Activated CD8-positive, alpha-beta memory T cell treated with anti-CD3 and anti-CD28 coated beads for 24 hours (primary cell): ENCODE results near the gene LARP4B.

Experiments used
- DNase-seq: peaks from one replicate; pipeline ENCODE4 v3.0.0-alpha.2; 2020

LARP4B gene

DNA sequence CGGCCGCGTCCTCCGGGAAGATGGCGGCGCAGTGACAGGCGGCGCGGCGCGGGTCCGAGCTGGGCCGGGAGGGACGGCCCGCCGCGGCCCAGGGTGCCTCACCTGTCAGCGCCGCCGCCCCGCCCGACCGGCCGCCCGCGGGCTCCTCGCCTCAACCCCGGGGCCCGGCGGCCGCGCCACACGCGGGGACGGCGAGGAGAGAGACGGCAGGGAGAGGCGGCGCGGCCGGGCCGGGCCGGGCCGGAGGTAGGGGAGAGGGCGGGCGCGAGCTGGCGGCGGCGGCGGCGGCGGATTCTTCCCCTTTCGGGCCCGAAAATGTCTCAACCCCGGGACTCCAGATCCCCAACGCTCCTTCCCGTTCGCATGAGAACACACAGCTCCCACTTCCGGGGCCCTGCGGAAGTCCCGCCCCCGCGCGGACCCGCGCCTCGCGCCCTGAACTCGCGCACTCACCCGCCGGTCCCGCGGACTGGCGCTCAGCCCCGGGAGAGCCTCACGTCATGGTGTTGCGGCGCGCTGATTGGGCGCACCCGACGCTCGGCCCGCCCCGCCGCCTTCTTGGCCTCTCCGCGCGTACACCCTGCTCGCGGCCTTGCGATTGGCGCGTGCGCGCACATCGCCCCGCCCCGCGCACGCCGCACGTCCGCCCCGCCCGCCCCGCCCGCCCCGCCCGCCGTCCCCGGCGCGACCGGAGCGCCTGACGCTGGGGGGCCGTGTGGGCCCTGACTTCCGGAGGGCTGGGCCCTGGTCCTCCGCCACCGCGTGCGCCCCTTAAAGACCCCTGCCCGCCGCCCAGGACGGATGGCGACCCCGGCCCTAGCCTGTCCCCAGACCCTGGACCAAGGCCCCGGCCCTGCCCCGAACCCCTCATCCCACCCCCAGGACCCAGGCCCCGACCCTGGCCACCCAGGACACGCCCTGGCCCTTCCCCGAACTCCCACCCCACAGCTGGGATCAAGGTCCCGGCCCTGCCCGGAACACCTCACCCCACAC is at the start of gene LARP4B:
Gene LARP4B, minus strand, starts transcription at position 380 of the 993 bp plus-strand sequence. CDS start 45,984 bp downstream, outside the sequence.
- peak; percentile 98 for DNase-seq

DNA sequence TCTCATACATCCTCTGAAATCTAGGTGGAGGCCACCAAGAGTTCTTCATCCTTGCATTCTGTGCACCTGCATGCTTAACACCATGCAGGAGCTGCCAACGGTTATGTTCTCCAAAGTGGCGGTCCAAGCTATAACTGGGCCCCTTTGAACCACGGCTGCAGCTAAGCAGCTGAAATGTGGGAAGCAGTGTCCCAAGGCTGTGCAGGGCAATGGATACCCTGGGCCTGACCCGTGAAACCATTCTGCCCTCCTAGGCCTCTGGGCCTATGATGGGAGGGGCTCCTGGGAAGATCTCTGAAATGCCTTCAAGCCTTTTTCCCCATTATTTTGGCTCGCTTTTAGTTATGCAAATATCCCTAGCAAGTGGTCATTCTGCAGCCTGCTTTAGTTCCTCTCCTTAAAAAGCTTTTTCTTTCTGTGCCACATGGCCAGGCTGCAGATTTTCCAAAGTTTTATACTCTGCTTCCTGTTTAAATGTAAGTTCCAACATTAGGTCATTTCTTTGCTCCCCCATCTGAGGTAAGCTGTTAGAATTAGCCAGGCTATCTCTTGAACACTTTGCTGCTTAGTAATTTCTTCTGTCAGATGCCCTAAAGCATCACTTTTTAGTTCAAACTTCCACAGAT is 49.1 kb upstream of the LARP4B start:
- no peak for DNase-seq

DNA sequence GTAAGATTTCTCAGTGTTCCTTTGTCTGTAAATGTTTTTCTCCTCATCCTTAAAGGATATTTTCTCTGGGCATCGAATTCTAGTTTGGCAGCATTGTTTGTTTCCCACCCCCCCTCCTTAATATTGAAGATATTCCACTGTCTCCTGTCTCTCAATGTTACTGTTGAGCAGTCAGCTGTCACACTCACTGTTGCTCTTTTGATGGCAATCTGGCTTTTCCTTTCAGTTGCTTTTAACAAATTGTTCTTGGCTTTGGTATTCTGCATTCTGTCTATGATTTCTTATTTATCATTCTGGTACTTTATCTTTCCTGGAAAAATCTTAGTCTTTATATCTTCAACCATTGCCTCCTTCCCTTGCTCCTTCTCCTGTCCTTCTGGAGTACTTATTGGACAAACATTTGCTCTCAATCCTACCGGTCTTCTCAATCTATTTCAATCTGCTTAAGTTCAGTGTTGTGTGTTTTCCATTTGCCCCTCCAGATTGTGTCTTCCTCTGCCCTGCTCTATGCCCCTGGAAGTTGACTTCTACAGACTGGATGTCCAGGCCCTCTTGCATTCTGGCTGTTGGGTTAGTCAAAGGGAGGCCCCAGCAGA is 47.4 kb upstream of the LARP4B start:
- DNase-seq, result no peak

DNA sequence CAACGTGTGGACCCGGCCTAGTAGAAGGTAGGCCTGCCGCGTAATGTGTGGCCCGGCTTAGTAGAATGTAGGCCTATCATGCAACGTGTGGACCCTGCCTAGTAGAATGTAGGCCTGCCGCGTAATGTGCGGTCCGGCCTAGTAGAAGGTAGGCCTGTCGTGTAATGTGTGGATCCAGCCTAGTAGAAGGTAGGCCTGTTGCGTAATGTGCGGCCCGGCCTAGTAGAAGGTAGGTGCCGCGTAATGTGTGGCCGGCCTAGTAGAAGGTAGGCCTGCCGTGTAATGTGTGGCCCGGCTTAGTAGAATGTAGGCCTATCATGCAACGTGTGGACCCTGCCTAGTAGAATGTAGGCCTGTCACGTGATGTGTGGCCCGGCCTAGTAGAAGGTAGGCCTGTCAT is 44.8 kb upstream of the LARP4B start:
- no peak for DNase-seq

DNA sequence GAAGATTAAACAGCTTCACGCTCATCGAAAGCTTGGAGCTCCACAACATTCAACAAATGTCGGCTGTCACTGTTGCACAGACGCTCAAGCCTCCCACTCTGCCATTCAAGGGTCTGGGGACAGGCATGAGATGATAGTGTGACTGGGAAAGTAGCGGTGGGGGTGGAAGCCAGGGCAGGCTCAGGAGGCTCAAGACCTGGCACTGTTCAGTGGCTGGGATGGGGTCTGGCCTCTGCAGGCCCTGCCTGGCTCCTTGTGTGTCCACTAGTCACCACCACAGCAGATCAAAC is 43.2 kb upstream of the LARP4B start:
- DNase-seq, result no peak

DNA sequence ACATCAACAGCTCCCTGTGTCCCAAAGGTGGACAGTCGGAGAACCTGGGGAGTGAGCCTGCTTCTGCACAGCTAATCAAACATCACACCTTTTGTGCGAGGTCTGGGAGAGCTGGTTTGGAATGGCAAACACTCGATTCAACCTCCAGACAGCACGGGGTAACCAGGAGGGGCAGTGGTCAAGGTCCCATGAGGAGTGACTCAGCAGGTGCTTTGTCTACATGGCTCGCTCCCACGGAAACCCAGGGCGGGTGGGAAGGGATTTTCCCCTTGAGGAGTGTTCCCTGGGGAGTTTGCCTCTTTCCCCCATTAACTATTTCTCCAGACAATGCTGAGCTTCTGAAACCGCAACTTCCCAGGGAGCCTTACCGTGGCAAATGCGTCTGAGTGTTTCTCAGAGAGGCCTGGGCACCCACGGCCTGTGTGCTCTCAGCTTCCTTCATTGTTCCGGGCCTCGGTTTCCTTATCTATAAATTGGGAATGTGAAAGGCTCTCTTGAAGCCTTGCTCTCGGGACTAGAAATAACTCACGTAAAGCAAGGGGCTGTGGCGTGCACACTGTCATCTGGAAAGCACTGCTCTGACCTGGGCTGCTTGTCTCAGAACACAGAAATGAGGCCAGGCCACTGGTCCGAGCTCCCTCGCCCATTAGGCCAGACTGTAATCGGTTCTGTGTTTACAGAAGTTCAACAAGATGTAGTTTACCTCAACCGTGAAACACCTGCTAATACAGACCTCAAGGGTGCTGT is 42.7 kb upstream of the LARP4B start:
- no peak for DNase-seq

DNA sequence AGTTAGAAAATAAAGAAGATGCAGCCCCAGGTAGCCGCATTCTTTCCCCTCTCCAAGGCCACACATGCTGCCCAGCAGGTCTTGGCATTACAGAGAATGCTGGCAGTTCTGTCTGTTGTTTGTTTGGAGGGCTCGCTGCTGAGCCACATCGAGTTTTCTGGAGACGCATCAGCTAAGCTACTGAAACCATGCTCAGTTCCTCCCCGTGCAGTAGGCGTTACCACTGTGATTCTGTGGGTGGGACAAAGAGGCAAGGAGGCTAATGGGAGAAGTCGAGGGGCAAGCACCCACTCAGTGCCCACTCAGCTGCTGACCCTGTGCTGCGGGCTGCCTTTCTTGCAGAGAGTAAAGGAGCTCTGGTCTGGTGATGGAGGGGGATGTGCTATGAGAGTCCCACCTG is 41.3 kb upstream of the LARP4B start:
- no peak for DNase-seq

DNA sequence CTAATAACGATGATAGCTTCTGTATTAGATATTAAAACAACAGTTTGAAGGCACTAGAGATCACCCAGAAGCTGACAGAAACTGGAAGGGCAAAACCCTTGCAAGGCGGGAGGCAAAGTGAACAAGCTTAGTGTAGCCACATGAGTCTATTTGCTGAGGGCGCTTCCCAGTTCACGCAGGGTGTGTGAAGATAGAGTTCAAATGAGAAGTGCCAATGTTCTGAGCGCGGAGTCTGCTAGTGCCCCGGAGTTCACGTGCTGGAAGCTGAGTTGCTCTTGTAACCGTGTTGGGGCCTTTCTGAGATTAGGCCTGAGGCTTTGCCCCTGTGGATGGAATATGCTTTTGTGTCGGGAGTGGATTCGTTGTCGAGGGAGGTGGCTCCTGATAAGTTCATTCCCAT is 40.1 kb upstream of the LARP4B start:
- DNase-seq, result no peak

DNA sequence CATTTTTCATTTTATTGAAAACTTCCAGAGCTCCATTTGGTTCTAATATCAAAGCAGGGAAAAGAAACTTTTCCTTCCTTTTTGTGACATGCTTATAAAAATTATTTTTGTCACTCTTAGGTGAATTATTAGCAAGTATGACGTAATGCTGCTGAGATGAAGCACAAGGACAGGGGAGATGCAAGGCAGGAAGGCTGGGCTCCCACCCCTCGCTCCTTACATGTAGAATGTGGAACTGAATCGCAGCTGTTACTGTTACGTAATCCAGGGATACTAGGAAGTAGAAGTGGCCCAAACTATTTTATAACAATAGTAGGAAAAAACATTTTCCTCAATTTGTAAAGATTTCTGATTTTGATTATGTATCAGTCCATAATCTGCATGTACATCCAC is 39.6 kb upstream of the LARP4B start:
- DNase-seq, result no peak

DNA sequence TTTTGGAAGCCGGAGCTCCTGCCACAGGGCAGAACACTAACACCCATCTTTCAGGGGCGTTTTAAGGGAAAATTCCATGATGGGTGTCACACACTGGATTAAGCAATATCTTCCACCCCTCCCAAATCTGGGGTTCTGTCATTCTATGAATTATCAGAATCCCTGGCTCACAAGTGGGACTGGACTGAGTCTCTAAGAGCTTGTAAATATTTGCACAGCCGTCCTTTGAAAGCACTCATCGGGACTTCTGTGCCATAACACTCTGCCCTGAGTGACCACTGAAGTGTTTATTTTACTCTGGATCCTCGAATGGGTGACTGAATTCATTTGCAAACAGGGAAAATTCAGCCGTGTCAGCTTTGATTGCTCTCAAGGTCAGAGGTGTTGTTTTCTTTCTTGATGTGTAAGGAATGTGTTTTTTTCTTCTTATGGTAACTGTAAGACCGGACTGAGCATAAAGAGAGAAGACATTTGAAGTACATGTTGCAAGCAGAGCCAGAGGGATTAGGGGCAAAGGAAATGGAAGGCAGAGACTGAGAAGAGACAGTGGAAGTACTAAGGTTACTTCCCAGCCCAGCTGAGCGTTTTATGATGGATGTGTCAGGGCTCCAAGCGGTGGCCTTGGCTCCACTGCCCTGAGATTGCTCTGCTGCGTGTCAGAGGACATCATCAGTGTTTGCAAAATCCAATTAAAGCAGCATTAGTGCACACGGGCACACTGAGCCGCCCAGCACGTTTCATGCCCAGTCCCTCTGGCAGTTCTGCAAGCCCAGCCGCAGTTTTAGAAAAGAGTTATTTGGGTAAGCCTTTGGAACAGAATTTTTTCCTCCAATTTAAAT is 39.0 kb upstream of the LARP4B start:
- DNase-seq, result no peak

DNA sequence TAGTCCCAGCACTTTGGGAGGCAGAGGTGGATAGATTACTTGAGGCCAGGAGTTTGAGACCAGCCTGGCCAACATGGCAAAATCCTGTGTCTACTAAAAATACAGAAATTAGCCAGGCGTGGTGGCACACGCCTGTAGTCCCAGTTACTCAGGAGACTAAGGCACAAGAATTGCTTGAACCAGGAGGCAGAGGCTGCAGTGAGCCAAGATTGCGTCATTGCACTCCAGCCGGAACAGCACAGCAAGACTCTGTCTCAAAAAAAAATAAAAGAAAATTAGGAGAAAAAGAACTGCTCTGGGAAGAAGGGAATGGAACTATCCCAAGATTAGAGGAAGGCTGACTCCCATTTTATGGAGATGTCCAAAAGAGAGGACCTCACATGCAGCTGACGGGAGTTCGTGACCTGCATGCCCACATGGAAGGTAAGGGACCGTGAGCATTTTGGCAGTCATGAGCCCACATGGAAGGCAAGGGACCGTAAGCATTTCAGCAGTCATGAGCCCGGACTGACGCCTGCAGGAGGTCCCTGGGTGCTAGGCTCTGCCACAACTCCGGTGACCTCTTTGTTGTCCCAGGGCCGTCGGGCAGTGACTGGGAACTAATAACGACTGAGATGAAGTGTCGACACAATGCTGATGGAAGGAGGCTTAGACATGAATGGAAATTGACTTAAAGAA is 38.1 kb upstream of the LARP4B start:
- DNase-seq, result no peak

DNA sequence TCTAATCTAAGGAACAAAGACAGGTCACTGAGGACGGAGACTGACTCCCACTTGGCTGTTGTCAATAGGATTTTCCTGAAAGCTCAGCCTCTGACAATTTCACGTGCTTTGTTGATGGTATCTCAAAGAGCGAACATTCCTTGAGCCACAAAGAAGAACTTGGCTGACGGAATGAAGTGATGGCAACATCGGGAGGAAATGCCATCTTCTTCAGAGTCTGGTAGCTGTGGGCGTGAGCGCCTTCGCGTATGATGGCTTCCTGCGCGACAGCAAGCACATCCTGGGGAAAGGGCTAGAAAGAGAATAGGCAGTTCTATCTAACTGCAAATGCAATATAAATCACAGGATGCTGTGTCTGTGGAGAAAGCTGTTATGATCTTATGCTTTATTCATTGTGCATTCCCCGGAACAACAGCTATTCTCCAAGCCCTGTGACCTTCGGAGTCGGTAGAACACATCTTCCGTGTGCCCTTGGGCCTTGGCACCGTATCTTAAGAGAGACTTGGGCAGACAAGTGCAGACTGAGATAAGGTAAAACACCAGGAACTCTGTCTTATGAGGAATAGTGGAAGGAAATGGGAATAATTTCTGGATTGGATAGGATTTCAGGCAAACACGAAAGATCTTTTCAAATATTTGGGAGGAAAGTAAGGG is 37.2 kb upstream of the LARP4B start:
- no peak for DNase-seq

DNA sequence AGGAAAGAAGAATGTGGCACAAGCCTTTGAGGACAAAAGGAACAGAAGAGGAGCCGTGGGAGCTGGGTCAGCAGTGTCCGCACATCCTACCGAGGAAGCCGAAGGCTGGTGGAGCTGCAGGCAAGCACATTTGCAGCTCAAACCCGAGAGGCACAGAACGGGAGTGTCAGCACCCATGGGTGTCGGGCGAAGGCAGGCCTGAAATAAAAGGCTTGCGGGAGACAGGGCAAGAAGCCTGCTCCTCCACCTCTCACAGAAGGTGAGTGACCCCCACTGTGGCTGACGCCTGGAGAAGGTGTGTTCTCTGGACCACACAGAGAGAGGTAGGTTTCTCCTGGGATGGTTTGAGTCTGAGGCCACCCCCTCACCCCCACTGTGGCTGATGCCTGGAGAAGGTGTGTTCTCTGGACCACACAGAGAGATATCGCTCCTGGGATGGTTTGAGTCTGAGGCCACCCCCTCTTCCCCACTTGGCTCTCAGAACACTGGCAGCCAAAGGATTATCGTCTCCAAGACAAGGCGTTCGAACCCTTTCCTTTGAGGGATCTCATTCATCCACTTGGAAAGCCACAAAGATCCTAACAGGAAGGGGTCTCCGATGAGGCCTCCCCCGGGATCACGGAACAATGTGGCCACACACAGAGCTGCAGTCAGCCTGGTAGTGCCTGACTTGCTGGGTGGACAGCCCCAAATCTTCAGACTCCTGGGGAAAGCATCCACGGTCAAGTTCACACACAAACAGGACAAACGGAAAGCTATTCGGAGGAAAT is 35.1 kb upstream of the LARP4B start:
- no peak for DNase-seq

DNA sequence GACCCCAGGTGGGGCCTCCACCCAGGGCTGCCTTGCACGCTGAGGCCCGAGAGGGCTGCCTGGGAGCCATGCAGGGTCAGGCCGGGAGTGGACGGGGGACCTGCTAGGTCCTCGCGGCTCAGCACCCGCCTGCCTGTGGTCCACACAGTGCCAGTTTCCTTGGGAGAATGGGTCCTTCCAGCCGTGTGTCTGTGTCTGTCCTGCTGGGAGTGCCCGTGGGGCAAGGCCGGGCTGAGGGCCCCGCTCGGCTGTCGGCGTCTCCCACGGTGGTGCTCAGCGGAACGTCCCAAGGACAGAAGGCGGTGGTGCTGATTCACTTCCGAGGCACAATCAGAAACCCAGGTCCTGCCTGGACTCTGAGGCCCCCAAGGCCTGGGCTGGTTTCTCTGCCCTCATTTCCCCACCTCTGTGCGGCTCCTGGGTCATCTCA is 33.5 kb upstream of the LARP4B start:
- no peak for DNase-seq

DNA sequence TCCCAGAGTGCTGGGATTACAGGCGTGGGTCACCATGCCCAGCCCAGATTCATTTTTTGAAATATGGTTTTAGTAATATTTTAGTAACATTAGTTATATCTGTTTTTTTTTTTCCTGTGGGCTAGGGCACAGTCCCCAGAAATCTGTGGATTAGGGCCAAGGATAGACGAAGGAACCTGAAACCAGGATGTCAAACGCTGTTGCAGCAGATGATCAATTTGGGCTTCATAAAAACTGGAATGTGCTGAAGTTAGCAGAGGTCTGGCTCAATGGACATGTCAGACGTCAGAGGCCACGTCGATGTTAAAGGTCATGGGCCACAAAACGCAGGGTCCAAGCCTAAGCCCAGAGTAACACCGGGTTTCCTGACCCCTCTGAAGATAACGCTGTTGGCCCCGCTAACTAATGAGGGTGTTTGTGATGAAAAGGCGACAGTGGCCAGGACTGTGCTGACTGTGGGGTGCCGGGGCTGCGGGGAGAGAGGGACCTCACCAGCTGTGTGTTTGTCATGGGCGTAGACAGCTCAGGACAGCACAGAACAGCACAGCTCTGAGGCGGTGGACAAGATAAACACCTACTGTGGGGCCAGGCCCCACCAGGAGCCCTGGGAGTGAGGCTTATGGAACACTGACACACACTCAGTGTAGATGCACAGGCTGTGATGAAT is 32.9 kb upstream of the LARP4B start:
- no peak for DNase-seq

DNA sequence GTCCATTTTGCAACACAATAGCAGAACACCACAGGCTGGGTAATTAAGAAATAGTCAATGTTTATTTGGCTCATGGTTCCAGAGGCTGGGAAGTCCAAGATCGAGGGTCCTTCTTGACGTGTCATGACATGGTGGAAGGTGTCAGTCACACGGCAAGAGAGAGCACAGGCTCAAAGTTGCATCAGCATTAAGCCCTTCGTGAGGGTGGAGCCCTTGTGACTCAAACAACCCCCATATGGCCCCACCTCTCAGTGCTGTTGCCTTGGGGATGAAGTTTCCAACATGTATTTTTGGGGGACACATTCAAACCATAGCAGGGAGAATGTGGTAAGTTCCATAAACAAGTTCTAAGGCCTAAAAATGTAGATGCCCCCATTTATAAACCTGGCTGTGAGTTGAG is 32.1 kb upstream of the LARP4B start:
- DNase-seq, result no peak

DNA sequence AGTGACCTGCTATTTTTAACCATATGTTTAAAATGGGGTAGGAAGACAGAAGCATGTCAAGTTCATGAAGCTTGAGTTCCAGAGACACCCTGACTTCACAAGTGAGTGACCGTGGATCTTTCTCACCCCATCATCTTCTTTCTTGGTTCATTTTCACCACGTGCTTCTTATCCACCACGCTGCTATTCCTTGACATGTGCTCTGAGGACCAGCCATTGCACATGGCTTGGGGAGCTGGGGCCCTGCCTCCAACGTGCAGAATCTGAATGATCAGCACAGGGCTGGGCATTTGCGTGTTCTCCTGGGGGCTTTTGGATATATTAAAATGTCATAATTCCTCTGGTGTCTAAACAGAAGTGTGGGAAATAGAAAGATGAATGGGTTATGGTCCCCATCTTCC is 31.7 kb upstream of the LARP4B start:
- DNase-seq, result no peak

DNA sequence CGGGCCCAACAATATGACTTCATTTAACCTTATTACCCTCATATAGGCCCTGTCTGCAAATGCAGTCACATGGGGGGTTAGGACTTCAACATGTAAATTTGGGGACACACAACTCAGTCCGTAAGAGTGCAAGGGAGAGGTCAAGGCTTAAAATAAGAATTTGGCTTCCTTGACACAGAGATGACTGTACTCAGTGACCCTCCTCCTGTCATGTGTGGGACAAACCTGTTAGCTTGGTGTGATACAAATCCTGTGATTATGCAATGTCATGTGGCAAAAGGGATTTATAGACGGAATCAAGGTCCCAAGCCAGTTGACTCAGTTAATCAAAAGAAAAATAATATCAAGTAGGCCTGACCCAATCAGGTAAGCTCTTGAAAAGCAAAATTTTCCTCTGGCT is 30.8 kb upstream of the LARP4B start:
- DNase-seq, result no peak

DNA sequence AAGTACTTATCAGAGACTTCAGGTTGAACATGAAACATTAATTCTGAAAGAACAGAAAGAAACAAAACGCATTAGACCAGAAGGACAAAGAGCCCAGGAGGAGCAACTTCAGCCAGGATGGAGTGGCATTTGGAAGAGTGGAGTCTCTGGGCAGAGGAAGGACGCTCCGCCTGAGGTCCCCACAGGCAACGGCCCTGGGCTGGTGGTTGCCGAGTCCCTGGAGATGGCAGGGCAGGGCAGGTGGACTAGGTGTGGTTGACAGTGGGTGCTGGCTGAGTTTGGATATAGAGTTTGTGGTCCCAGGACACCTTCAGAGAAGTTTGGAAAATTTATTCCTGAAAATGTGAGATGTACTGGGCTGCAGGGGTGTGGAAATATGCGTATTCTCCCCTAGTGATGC is 27.4 kb upstream of the LARP4B start:
- no peak for DNase-seq

DNA sequence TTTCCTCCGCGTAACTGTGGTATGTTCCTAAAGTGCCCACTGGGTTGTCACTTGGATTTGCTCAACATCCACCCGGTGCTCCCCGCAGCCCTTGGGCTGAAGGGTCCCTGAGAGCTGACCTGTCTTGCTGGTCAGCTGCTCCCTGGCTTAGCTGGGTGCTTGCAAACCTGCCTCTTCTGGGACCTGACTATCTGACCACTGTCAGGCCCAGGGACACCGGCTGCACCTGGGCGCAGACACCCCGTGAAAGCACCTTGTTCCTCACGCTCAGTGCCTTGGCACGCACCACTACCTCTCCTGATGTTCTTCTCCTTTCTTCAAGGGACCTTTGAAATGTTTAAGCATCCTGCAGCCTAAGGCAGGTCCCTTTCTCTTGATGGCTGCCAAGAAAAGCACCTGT is 26.6 kb upstream of the LARP4B start:
- no peak for DNase-seq
